Measurements from ENCODE around the gene TTYH2.

Gene TTYH2

DNA sequence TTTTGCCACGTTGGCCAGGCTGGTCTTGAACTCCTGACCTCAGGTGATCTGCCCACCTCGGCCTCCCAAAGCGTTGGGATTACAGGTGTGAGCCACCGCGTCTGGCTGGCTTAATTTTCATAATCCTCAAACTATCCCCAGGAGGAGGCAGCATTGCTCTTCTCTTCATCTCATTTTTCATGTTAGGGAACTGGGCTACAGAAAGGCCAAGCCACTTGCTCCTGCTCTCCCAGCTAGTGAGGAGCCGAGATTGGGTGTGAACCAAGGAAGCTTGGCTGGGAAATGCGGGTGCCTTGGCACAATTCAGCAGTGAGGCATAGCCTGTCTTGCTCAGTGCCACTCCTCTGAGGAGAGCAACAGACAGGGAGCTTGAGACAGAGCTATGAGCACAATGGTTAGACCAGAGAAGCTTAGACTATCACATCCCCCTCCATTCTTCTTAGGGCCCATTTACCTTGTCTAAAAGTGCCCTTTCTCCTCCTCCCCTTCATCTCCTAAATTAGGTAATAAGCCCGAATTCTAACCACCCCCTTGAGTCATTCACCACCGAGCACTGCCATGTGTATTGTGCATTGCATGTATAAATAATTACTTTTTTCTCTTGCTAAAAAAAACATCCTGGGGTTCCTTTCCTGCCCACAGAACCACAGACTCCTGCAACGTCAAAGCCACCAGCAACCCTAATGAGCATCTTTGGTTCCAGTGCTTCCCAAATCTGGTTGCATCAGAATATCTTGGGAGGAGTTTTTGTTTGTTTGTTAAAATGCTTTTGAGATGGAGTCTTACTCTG, 92.7 kb downstream of the TTYH2 start:
- H3K27me3 ChIP-seq = peaks cover 32% of the 10 kb centered on the region
- H3K4me1 ChIP-seq (ENCODE audit: control insufficient read depth in 1 of 2, insufficient read depth in 1 of 2, low read depth in 1 of 2, low read length in 1 of 2) = no peaks in the 10 kb centered on the region
- no peak overlapping the region for H3K27ac ChIP-seq
- peaks cover 18% of the 10 kb centered on the region for H3K9me3 ChIP-seq
- H3K36me3 ChIP-seq = no peaks in the 10 kb centered on the region
- H3K4me3 ChIP-seq (ENCODE audit: low read depth in 1 of 2, low read length in 1 of 2) = no peak overlapping the region
- TF ChIP-seq, protein P1, sequence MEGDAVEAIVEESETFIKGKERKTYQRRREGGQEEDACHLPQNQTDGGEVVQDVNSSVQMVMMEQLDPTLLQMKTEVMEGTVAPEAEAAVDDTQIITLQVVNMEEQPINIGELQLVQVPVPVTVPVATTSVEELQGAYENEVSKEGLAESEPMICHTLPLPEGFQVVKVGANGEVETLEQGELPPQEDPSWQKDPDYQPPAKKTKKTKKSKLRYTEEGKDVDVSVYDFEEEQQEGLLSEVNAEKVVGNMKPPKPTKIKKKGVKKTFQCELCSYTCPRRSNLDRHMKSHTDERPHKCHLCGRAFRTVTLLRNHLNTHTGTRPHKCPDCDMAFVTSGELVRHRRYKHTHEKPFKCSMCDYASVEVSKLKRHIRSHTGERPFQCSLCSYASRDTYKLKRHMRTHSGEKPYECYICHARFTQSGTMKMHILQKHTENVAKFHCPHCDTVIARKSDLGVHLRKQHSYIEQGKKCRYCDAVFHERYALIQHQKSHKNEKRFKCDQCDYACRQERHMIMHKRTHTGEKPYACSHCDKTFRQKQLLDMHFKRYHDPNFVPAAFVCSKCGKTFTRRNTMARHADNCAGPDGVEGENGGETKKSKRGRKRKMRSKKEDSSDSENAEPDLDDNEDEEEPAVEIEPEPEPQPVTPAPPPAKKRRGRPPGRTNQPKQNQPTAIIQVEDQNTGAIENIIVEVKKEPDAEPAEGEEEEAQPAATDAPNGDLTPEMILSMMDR (IDR thresholded peaks at IDR 0.05) = no peak

DNA sequence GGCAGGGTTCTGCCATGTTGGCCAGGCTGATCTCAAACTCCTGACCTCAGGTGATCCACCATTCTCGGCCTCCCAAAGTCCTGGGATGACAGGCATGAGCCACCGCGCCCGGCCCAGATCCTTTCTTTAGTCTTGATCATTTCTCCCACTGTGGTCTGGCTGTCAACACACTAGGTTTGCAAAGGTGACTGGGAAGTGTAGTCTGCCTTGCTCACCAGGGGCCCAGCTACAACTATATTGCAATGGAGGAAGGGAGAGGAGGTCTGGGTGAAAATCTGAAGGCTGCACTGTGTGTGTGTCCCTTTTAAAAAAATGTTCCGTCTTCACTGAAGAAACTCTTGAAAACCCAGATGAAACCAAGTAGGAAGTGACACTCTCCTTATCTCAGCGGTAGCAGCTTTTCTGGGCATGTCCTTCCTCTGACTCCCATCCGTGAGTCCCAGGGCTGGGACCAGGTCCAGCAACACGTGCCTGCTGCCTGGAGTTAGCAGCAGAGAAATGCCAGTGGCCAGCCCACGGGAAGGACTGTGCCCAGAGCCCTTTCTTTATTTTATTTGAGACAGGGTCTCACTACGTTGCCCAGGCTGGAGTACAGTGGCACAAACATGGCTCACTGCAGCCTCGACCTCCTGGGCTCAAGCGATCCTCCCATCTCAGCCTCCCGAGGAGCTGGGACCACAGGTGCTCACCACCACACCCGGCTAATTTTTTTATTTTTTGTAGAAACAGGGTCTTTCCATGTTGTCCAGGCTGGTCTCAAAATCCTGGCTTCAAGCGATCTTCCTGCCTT, 94.8 kb downstream of the TTYH2 start:
- peaks cover 32% of the 10 kb centered on the region for H3K27me3 ChIP-seq
- no peaks in the 10 kb centered on the region for H3K36me3 ChIP-seq
- H3K4me1 ChIP-seq (ENCODE audit: control insufficient read depth in 1 of 2, insufficient read depth in 1 of 2, low read depth in 1 of 2, low read length in 1 of 2) = no peaks in the 10 kb centered on the region
- peaks cover 18% of the 10 kb centered on the region for H3K9me3 ChIP-seq
- TF ChIP-seq, protein P1 (IDR thresholded peaks at IDR 0.05) = no peak
- no peak overlapping the region for H3K27ac ChIP-seq
- H3K4me3 ChIP-seq (ENCODE audit: low read depth in 1 of 2, low read length in 1 of 2) = no peak overlapping the region

DNA sequence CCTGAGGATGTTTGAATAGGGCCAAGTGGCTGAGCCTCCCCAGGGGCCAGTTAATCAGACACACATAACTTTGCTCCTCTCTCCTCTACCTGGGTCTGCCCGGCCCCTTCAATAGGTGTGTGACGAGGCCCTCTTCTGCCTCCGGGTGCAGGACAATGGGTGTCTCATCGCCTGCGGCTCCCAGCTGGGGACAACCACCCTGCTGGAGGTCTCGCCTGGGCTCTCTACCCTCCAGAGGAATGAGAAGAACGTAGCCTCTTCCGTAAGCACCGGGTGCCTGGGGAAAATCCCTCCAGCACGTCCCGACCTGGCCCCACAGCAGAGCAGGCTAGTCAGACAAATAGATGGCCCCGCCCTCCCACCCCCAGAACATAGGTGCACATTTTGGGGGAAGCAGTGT, 96.5 kb downstream of the TTYH2 start:
- H3K27ac ChIP-seq = no peak overlapping the region
- H3K27me3 ChIP-seq = peaks cover 32% of the 10 kb centered on the region
- H3K4me1 ChIP-seq (ENCODE audit: control insufficient read depth in 1 of 2, insufficient read depth in 1 of 2, low read depth in 1 of 2, low read length in 1 of 2) = no peaks in the 10 kb centered on the region
- H3K4me3 ChIP-seq (ENCODE audit: low read depth in 1 of 2, low read length in 1 of 2) = no peak overlapping the region
- TF ChIP-seq, protein P1 (IDR thresholded peaks at IDR 0.05) = no peak
- no peaks in the 10 kb centered on the region for H3K36me3 ChIP-seq
- H3K9me3 ChIP-seq = peaks cover 11% of the 10 kb centered on the region

Data from neutrophil (primary cell).